Activated B cell treated with CpG ODN at 0.5 μM for 24 hours (primary cell): Measurements from ENCODE around the gene S100PBP. TPM values are rescaled to one million over a fixed set of nuclear protein-coding genes. Genes with fewer than 3 reads are reported as not detected.

Experiments used
- ATAC-seq: fragments of 200-7000 bp; cut with Tn5 transposase; one replicate; pipeline ENCODE4 v1.10.0; 2021; ENCODE audit warnings: low read depth, mild to moderate bottlenecking, moderate library complexity
- CTCF ChIA-PET: fragments of 350-600 bp; sonication (Branson Sonifier 250); formaldehyde crosslinking; loops from one replicate; lab custom pipeline; 2021; ENCODE audit warnings: antibody characterized with exemption; lab: Charles Lee
- POLR2A ChIA-PET: fragments of 350-600 bp; sonication (Branson Sonifier 250); formaldehyde crosslinking; loops from one replicate; lab custom pipeline; 2021; ENCODE audit warnings: antibody characterized with exemption; lab: Charles Lee
- DNase-seq: peaks from one replicate; pipeline ENCODE4 v3.0.0; 2022
- H3K27ac Mint-ChIP-seq: one replicate; pipeline ENCODE4 v1.8.0; 2020; ENCODE audit warnings: mixed read lengths
- H3K27me3 Mint-ChIP-seq: one replicate; pipeline ENCODE4 v1.8.0; 2021; ENCODE audit warnings: mixed read lengths
- H3K36me3 Mint-ChIP-seq: one replicate; pipeline ENCODE4 v1.8.0; 2021; ENCODE audit warnings: low read depth, mixed read lengths
- H3K4me1 Mint-ChIP-seq: one replicate; pipeline ENCODE4 v1.8.0; 2021; ENCODE audit warnings: mixed read lengths
- H3K4me3 Mint-ChIP-seq: one replicate; pipeline ENCODE4 v1.8.0; 2020; ENCODE audit warnings: mild to moderate bottlenecking, mixed read lengths
- H3K9me3 Mint-ChIP-seq: one replicate; pipeline ENCODE4 v1.8.0; 2020; ENCODE audit warnings: mixed read lengths
- intact Hi-C: fragments of 100-400 bp; cut with micrococcal nuclease; formaldehyde crosslinking; loops from one replicate; pipeline ENCODE4 v1.15.1; 2024
- total RNA-seq: library from RNA; stranded (reverse); gene quantifications from 2 replicates; pipeline ENCODE4 v1.2.3, GENCODE V29; 2022
- TF ChIP-seq, protein P1 (sequence below): fragments of 200-600 bp; IDR thresholded peaks from one replicate; pipeline ENCODE4 v1.8.0; 2022; ENCODE audit warnings: antibody characterized with exemption, mild to moderate bottlenecking

The S100PBP gene
- total RNA-seq, 1 donor from 2014 or later: 50.5 TPM

DNA sequence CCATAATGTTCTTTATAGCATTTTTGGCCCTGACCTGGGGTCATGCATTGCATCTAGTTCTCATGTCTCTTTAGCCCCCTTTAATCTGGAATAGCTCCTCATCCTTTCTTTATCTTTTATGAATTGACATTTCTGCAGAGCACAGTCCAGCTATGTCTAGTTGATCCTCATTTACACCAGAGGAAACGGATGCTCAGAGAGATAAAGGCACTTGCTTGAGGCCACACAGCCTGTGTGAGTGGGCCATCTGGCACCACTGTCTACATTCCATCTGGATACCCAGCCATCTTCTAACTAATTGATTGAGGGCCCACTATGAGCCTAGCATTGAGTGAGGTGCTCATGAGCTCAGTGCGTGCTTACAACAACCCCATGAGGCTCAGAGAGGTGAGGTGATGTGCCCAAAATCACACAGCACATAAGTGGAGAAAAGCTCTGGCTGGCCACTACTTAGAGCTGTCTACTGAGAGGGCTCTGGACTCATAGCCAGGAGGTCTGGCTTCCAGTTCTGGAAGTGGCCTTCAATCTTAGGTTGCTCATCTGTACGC, 72.4 kb downstream of the S100PBP start:
- Mint-ChIP-seq H3K9me3 (no peaks in the 10 kb centered on the region), H3K4me1 (peaks cover 25% of the 10 kb centered on the region), H3K27ac (no peak overlapping the region), H3K27me3 (peaks cover 73% of the 10 kb centered on the region), H3K4me3 (no peak overlapping the region), H3K36me3 (no peaks in the 10 kb centered on the region)
- intact Hi-C loops: no loop called here
- TF ChIP-seq, protein P1, sequence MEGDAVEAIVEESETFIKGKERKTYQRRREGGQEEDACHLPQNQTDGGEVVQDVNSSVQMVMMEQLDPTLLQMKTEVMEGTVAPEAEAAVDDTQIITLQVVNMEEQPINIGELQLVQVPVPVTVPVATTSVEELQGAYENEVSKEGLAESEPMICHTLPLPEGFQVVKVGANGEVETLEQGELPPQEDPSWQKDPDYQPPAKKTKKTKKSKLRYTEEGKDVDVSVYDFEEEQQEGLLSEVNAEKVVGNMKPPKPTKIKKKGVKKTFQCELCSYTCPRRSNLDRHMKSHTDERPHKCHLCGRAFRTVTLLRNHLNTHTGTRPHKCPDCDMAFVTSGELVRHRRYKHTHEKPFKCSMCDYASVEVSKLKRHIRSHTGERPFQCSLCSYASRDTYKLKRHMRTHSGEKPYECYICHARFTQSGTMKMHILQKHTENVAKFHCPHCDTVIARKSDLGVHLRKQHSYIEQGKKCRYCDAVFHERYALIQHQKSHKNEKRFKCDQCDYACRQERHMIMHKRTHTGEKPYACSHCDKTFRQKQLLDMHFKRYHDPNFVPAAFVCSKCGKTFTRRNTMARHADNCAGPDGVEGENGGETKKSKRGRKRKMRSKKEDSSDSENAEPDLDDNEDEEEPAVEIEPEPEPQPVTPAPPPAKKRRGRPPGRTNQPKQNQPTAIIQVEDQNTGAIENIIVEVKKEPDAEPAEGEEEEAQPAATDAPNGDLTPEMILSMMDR: no peak
- no peak for DNase-seq
- ChIA-PET POLR2A (no interaction called here), CTCF (interaction anchor here (1.2 kb wide), 1 partner anchor 15 kb away, joined by 3 read pairs; no protein-coding TSS in a partner anchor)
- ATAC-seq: no peak

DNA sequence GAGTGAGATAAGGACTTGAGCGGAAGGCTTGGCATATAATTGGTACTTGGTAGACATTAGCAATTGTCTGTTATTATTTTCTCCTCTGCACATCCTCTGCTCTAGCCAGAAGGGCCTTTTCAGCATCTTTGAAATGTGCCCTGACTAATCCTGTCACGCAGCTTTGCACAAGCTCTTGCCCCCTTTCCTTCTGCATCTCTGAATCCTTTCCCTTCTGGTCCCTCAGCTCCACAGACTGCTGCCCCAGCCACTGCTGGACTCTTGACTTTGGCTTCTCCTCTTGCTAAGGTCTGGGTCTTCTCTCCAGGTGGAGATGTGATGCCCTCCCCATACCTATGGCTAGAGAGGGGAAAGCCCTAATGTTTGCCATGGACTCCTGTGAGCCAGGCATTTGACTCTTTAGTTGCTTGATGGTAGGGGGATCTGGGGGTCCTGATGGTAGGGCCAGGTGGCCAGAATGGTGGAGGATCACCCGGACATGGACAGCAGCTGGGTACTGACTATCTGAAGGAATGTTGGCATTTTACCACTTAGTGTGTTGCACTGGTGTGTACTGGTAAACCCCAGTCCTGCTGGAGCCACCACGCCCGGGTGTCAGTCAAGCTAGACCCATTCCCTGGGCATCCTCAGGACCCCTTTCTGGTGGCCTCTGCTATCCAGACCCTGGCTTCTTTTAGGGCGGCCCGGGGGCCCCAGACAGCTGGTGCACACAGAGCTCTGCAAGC, 73.2 kb downstream of the S100PBP start:
- ChIA-PET CTCF (interaction anchor here (1.2 kb wide), 1 partner anchor 15 kb away, joined by 3 read pairs; no protein-coding TSS in a partner anchor), POLR2A (no interaction called here)
- intact Hi-C loops: no loop called here
- ATAC-seq (no peak), DNase-seq (no peak)
- H3K27me3 Mint-ChIP-seq: peaks cover 67% of the 10 kb centered on the region
- no peaks in the 10 kb centered on the region for H3K9me3 Mint-ChIP-seq
- H3K4me1 Mint-ChIP-seq: peaks cover 21% of the 10 kb centered on the region
- no peaks in the 10 kb centered on the region for H3K36me3 Mint-ChIP-seq
- TF ChIP-seq, protein P1: no peak
- no peak overlapping the region for H3K4me3 Mint-ChIP-seq
- H3K27ac Mint-ChIP-seq: no peak overlapping the region

DNA sequence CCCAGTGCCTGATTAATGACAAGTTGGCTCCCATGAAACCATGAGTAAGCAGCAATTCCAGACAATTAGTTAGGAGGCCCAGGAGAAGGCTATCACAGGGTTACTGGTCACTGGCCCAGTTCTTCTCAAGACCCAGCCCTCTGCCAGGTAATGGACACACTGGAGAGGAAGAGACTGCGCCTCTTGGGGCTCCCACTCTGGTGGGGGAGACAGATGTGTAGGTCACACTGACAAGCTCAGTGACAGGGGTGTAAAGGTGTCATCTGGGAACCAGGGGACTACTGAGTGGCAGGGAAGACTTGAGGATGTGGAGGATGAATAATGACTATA, 73.8 kb downstream of the S100PBP start:
- no peak for DNase-seq
- H3K27me3 Mint-ChIP-seq: peaks cover 67% of the 10 kb centered on the region

DNA sequence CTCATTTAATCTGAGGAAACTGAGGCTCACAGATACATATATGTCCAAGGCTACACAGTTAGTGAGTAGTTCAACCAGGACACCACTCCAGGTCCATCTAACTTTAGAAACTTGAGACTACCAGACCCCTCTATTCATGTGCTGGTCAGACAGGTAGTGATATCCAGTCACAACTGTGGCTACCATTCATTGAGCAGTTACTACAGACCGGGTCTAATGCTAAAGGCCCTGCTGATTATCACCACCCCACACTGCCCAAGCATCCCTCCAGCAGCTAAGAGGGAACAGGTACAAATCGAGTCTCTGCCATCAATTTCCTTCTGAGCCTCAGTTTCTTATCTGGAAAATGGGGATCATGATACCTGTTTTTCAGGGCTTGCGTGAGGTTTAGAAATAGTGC, 74.2 kb downstream of the S100PBP start:
- intact Hi-C loops: no loop called here
- TF ChIP-seq, protein P1: no peak
- Mint-ChIP-seq H3K4me1 (peaks cover 20% of the 10 kb centered on the region), H3K36me3 (no peaks in the 10 kb centered on the region), H3K27me3 (peaks cover 65% of the 10 kb centered on the region), H3K9me3 (no peaks in the 10 kb centered on the region), H3K27ac (no peak overlapping the region), H3K4me3 (no peak overlapping the region)
- DNase-seq (no peak), ATAC-seq (no peak)
- CTCF ChIA-PET: interaction anchor here (1.1 to 1.5 kb wide), 3 partner anchors 19 to 372 kb away, joined by 3 to 6 read pairs (median 4); no protein-coding TSS in a partner anchor
- POLR2A ChIA-PET: no interaction called here

More for the DNA sequence above, 73.8 kb downstream of the S100PBP start:
- H3K36me3 Mint-ChIP-seq: no peaks in the 10 kb centered on the region
- intact Hi-C loops: no loop called here
- no peak for ATAC-seq
- no peak overlapping the region for H3K4me3 Mint-ChIP-seq
- TF ChIP-seq, protein P1: no peak
- peaks cover 20% of the 10 kb centered on the region for H3K4me1 Mint-ChIP-seq
- ChIA-PET POLR2A (no interaction called here), CTCF (interaction anchor here (1.2 kb wide), 1 partner anchor 16 kb away, joined by 3 read pairs; no protein-coding TSS in a partner anchor)
- H3K27ac Mint-ChIP-seq: no peak overlapping the region
- no peaks in the 10 kb centered on the region for H3K9me3 Mint-ChIP-seq
